Stomach (tissue), 9 donors: ENCODE measurements around the gene MPV17L2. TPM values are rescaled to one million over a fixed set of nuclear protein-coding genes. Genes with fewer than 3 reads are reported as not detected.

Experiments used
- DNase-seq, 2 donors: peaks; one replicate each; pipeline versions ENCODE4 v3.0.0 to v3.0.0-alpha.2; 2013 to 2019
- H3K27ac ChIP-seq, 5 donors: fragments of 200-600 bp in 4 of 5; sonication (generic) in 4 of 5; one replicate each; pipeline ENCODE4 v1.5.1; 2013 to 2019; ENCODE audit warnings: mild to moderate bottlenecking in 1 of 5, moderate library complexity in 1 of 5
- H3K27me3 ChIP-seq, 3 donors: fragments of 200-600 bp; sonication (generic); one replicate each; pipeline ENCODE4 v1.5.1; 2017 to 2019; ENCODE audit warnings: mixed run types in 1 of 3
- H3K36me3 ChIP-seq, 4 donors: fragments of 200-600 bp; sonication (generic); 1 replicate in 3 of 4; 2 replicates in 1 of 4; pipeline ENCODE4 v1.5.1; 2016 to 2019
- H3K4me1 ChIP-seq, 4 donors: fragments of 200-600 bp; sonication (generic); one replicate each; pipeline ENCODE4 v1.5.1; 2016 to 2019
- H3K4me3 ChIP-seq, 4 donors: fragments of 200-600 bp; sonication (generic) in 3 of 4; one replicate each; pipeline ENCODE4 v1.5.1; 2016 to 2019; ENCODE audit warnings: mild to moderate bottlenecking in 1 of 4
- H3K9me3 ChIP-seq, 4 donors: fragments of 200-600 bp; sonication (generic); one replicate each; pipeline ENCODE4 v1.5.1; 2016 to 2019
- CTCF ChIP-seq, 7 experiments: fragments of 450-650 bp in 4 of 7; fragments of 200-600 bp in 3 of 7; sonication (generic) in 3 of 7; IDR thresholded peaks; one replicate each; pipeline ENCODE4 v1.5.1; 2016 to 2019; ENCODE audit warnings: antibody characterized with exemption in 7 of 7, control low read depth in 2 of 7, mild to moderate bottlenecking in 1 of 7
- EP300 ChIP-seq: sonication (generic); formaldehyde crosslinking; IDR thresholded peaks from one replicate; pipeline ENCODE4 v1.6.1; 2017; ENCODE audit warnings: antibody characterized with exemption
- POLR2A ChIP-seq, 4 donors: fragments of 450-650 bp; IDR thresholded peaks; one replicate each; pipeline ENCODE4 v1.6.1; 2016; ENCODE audit warnings: antibody characterized with exemption in 4 of 4, control low read depth in 2 of 4, mild to moderate bottlenecking in 1 of 4, moderate library complexity in 1 of 4
- POLR2AphosphoS5 ChIP-seq, 3 donors: sonication (generic); formaldehyde crosslinking; IDR thresholded peaks; one replicate each; pipeline ENCODE4 v1.6.1; 2016; ENCODE audit warnings: antibody characterized with exemption in 3 of 3
- WGBS, 5 donors: extraction: QIAGEN DNeasy Blood & Tissue Kit in 3 of 5; methylation state at CpG; one replicate each; pipeline versions ENCODE4 v1.1.5 to v1.1.7; 2013 to 2018; 5-methylcytosine and 5-hydroxymethylcytosine counted together
- intact Hi-C: fragments of 100-400 bp; cut with DNase I; formaldehyde crosslinking; loops from one replicate; pipeline ENCODE4 v1.15.1; 2023; ENCODE audit warnings: low total_unique reads
- polyA plus RNA-seq, 3 donors: library from polyadenylated mRNA; stranded (reverse); fragments of 200-250 nt; gene quantifications; one replicate each; pipeline ENCODE4 v1.2.3, GENCODE V29; 2013
- total RNA-seq, 5 donors: library from RNA; depleted of rRNA; stranded (reverse); fragments of >200 nt; gene quantifications; one replicate each; pipeline versions ENCODE4 v1.1.0 to v1.2.3, GENCODE V29; 2014 to 2016
- donor health status: healthy with polysubstance abuse.
- donor health status: Bipolar disorder and iron deficiency.
- donor health status: healthy.

The MPV17L2 gene
- total and polyA plus RNA-seq, 8 donors, result 5.9 to 200 (median 13.2) TPM

GRCh38 chr19:18144906-18145305, 48.1 kb upstream of the MPV17L2 start:
- no peaks in the 10 kb centered on the region for H3K9me3 ChIP-seq
- TF ChIP-seq CTCF (IDR thresholded peaks at IDR 0.05), result no peak
- no peak for TF ChIP-seq EP300
- no peak for TF ChIP-seq POLR2AphosphoS5 (IDR thresholded peaks at IDR 0.05)
- TF ChIP-seq POLR2A (IDR thresholded peaks at IDR 0.05), result no peak
- WGBS, 5 donors, result 95 to 98% (median 97%) methylated on average over 25 to 28 of the region's 28 CpGs
- no peak overlapping the region for H3K27ac ChIP-seq
- intact Hi-C loops, result no loop called here
- H3K4me1 ChIP-seq, result no peaks in the 10 kb centered on the region
- H3K4me3 ChIP-seq, result no peak overlapping the region
- DNase-seq, result no peak
- peaks cover 38 to 96% (median 94%) of the 10 kb centered on the region in 4 donors for H3K36me3 ChIP-seq
- no peaks in the 10 kb centered on the region for H3K27me3 ChIP-seq

GRCh38 chr19:18145391-18145999, 47.5 kb upstream of the MPV17L2 start:
- Histone ChIP-seq H3K27me3 (no peaks in the 10 kb centered on the region), H3K4me3 (no peak overlapping the region), H3K27ac (no peak overlapping the region), H3K9me3 (no peaks in the 10 kb centered on the region), H3K36me3 (peaks cover 34 to 93% (median 89%) of the 10 kb centered on the region in 4 donors), H3K4me1 (no peaks in the 10 kb centered on the region)
- WGBS, 5 donors, result 94 to 99% (median 96%) methylated on average over 10 to 19 of the region's 19 CpGs
- DNase-seq, result no peak
- TF ChIP-seq CTCF (IDR thresholded peaks at IDR 0.05) (no peak), POLR2A (IDR thresholded peaks at IDR 0.05) (no peak), EP300 (no peak), POLR2AphosphoS5 (IDR thresholded peaks at IDR 0.05) (no peak)
- intact Hi-C loops, result no loop called here

GRCh38 chr19:18147396-18147795, 45.6 kb upstream of the MPV17L2 start:
- peaks cover 8 to 12% (median 12%) of the 10 kb centered on the region in 4 donors for H3K4me1 ChIP-seq
- no peak overlapping the region for H3K4me3 ChIP-seq
- no peak overlapping the region for H3K27ac ChIP-seq
- H3K36me3 ChIP-seq, result peaks cover 33 to 77% (median 71%) of the 10 kb centered on the region in 4 donors
- WGBS, 5 donors, result 92 to 95% (median 93%) methylated on average over 11 to 13 of the region's 13 CpGs
- no peak for DNase-seq
- TF ChIP-seq CTCF (IDR thresholded peaks at IDR 0.05), result no peak
- TF ChIP-seq POLR2AphosphoS5 (IDR thresholded peaks at IDR 0.05), result no peak
- TF ChIP-seq EP300, result no peak
- no peak for TF ChIP-seq POLR2A (IDR thresholded peaks at IDR 0.05)
- intact Hi-C loops, result no loop called here
- H3K9me3 ChIP-seq, result no peaks in the 10 kb centered on the region
- no peaks in the 10 kb centered on the region for H3K27me3 ChIP-seq

- Histone ChIP-seq H3K27ac (no peak overlapping the region), H3K4me1 (peaks cover 19 to 27% (median 25%) of the 10 kb centered on the region in 4 donors), H3K4me3 (no peak overlapping the region), H3K36me3 (peaks cover 15 to 55% (median 49%) of the 10 kb centered on the region in 4 donors), H3K9me3 (no peaks in the 10 kb centered on the region), H3K27me3 (no peaks in the 10 kb centered on the region)
- DNase-seq, result no peak
- TF ChIP-seq POLR2A (IDR thresholded peaks at IDR 0.05) (no peak), EP300 (no peak), POLR2AphosphoS5 (IDR thresholded peaks at IDR 0.05) (no peak), CTCF (IDR thresholded peaks at IDR 0.05) (no peak)
- 87 to 90% (median 88%) methylated on average over 16 of the region's 16 CpGs for WGBS, 5 donors
- intact Hi-C loops, result no loop called here
These were observed 43.4 kb upstream of the MPV17L2 start for GRCh38 chr19:18149596-18149975.
